ENCODE data around the gene UTP14C. TPM values are rescaled to one million over a fixed set of nuclear protein-coding genes. Genes with fewer than 3 reads are reported as not detected.

UTP14C gene
- total RNA-seq, 3 donors from 2014 or later (not counting 1 experiment from before 2014, with no cell fraction given), result 6.2 to 9.8 (median 7.0) TPM

DNA sequence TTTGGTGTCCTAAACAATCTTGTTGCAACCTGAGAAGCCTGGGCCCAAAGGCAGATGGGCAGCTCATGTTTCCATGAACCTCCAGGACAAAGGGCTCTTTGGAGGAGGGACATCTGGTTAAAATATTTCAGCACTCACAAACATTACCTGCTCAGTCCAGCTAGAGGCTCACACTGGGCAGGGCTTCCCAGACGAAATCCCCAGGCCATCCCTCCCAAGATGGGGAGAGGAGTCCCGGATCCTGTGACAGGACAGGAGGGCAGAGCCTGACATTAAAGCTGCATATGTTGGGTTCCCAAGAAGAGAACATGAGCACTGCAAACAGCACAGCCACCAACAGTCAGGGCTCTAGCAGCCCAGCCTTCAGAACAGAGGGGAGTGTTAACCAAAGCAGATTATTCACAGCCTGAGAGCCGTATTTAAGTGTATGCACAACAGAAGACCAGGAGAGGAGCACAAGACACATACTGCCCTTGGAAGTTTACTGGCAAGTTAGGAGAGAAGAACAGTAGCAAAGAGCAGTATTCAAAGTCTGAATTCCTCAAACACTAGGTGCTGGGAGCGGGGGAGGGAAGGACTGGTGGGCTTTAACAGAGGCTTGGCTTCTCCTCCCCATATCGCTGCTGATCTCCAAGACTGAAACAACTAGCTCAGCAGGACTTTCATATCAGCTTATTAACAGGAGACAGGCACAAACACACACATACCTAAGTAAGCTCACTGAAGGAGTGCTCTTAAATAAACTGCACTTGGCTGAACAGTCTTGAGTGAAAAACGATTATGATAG lies 25.6 kb upstream of the UTP14C start:
- Histone ChIP-seq H3K36me3 (ENCODE audit: control insufficient read depth, insufficient read depth, low read length) (no peaks in the 10 kb centered on the region), H3K27me3 (ENCODE audit: control insufficient read depth, insufficient read depth, low read length) (no peaks in the 10 kb centered on the region), H3K4me1 (ENCODE audit: control insufficient read depth, insufficient read depth, low read length) (no peaks in the 10 kb centered on the region), H3K27ac (ENCODE audit: low read length) (no peak overlapping the region), H3K4me3 (ENCODE audit: low read length) (no peak overlapping the region), H3K9me3 (ENCODE audit: control insufficient read depth, insufficient read depth, low read length) (no peaks in the 10 kb centered on the region)
- no peak overlapping the region for H3K4me3 Mint-ChIP-seq
- ATAC-seq, result no peak
- 74% methylated on average over 5 of the region's 6 CpGs for WGBS (ENCODE audit: insufficient coverage)
- H3K9me3 Mint-ChIP-seq, result no peaks in the 10 kb centered on the region
- TF ChIP-seq CTCF (IDR thresholded peaks at IDR 0.05), result no peak
- H3K36me3 Mint-ChIP-seq, result no peaks in the 10 kb centered on the region
- no peaks in the 10 kb centered on the region for H3K4me1 Mint-ChIP-seq
- intact Hi-C loops (cut with micrococcal nuclease), result no loop called here
- no peak for DNase-seq
- H3K27me3 Mint-ChIP-seq (ENCODE audit: low read depth in 2 of 2), result peaks cover 15 to 53% of the 10 kb centered on the region in 2 donors
- H3K27ac Mint-ChIP-seq, result no peak overlapping the region

GRCh38 chr13:51999510-51999911 lies 25.0 kb upstream of the UTP14C start:
- no peaks in the 10 kb centered on the region for H3K27me3 ChIP-seq (ENCODE audit: control insufficient read depth, insufficient read depth, low read length)
- H3K4me1 Mint-ChIP-seq, result no peaks in the 10 kb centered on the region
- ATAC-seq (no peak), DNase-seq (no peak)
- no peaks in the 10 kb centered on the region for H3K36me3 Mint-ChIP-seq
- no peak overlapping the region for H3K27ac Mint-ChIP-seq
- intact Hi-C loops (cut with micrococcal nuclease), result no loop called here
- no peaks in the 10 kb centered on the region for H3K36me3 ChIP-seq (ENCODE audit: control insufficient read depth, insufficient read depth, low read length)
- H3K4me3 ChIP-seq (ENCODE audit: low read length), result no peak overlapping the region
- H3K4me3 Mint-ChIP-seq, result no peak overlapping the region
- H3K27me3 Mint-ChIP-seq (ENCODE audit: low read depth in 2 of 2), result peaks cover 15 to 49% of the 10 kb centered on the region in 2 donors
- no peak overlapping the region for H3K27ac ChIP-seq (ENCODE audit: low read length)
- H3K4me1 ChIP-seq (ENCODE audit: control insufficient read depth, insufficient read depth, low read length), result no peaks in the 10 kb centered on the region
- WGBS (ENCODE audit: insufficient coverage), result 87% methylated on average over 13 of the region's 13 CpGs
- no peaks in the 10 kb centered on the region for H3K9me3 ChIP-seq (ENCODE audit: control insufficient read depth, insufficient read depth, low read length)
- no peaks in the 10 kb centered on the region for H3K9me3 Mint-ChIP-seq
- no peak for TF ChIP-seq CTCF (IDR thresholded peaks at IDR 0.05)

GRCh38 chr13:51999921-52000320 lies 24.6 kb upstream of the UTP14C start:
- Mint-ChIP-seq H3K36me3 (no peaks in the 10 kb centered on the region), H3K9me3 (no peaks in the 10 kb centered on the region), H3K4me3 (no peak overlapping the region), H3K27ac (no peak overlapping the region), H3K4me1 (no peaks in the 10 kb centered on the region), H3K27me3 (ENCODE audit: low read depth in 2 of 2) (peaks cover 15 to 46% of the 10 kb centered on the region in 2 donors)
- no peaks in the 10 kb centered on the region for H3K36me3 ChIP-seq (ENCODE audit: control insufficient read depth, insufficient read depth, low read length)
- H3K27ac ChIP-seq (ENCODE audit: low read length), result no peak overlapping the region
- DNase-seq (no peak), ATAC-seq (no peak)
- H3K9me3 ChIP-seq (ENCODE audit: control insufficient read depth, insufficient read depth, low read length), result no peaks in the 10 kb centered on the region
- no peaks in the 10 kb centered on the region for H3K4me1 ChIP-seq (ENCODE audit: control insufficient read depth, insufficient read depth, low read length)
- H3K4me3 ChIP-seq (ENCODE audit: low read length), result no peak overlapping the region
- TF ChIP-seq CTCF (IDR thresholded peaks at IDR 0.05), result no peak
- H3K27me3 ChIP-seq (ENCODE audit: control insufficient read depth, insufficient read depth, low read length), result no peaks in the 10 kb centered on the region
- intact Hi-C loops (cut with micrococcal nuclease), result no loop called here
- WGBS (ENCODE audit: insufficient coverage), result 93% methylated on average over 1 of the region's 1 CpG
